Subcutaneous abdominal adipose tissue (tissue), 5 donors: ENCODE results near the gene BBS1.

Source experiments
- H3K27ac ChIP-seq: one replicate; pipeline ENCODE4 v1.7.0; 2013; ENCODE audit warnings: low read depth, mild to moderate bottlenecking, inconsistent platforms, low read length, moderate library complexity
- H3K27me3 ChIP-seq, 5 donors: one replicate each; pipeline ENCODE4 v1.7.0; 2013; ENCODE audit warnings: low read length in 5 of 5, inconsistent platforms in 1 of 5; ENCODE audit not compliant: control insufficient read depth in 5 of 5, insufficient read depth in 4 of 5
- H3K36me3 ChIP-seq, 5 donors: one replicate each; pipeline ENCODE4 v1.7.0; 2013; ENCODE audit warnings: low read length in 5 of 5; ENCODE audit not compliant: control insufficient read depth in 5 of 5, insufficient read depth in 5 of 5
- H3K4me1 ChIP-seq, 5 donors: one replicate each; pipeline ENCODE4 v1.7.0; 2013; ENCODE audit warnings: low read length in 5 of 5, mild to moderate bottlenecking in 3 of 5, moderate library complexity in 1 of 5; ENCODE audit not compliant: control insufficient read depth in 5 of 5, insufficient read depth in 5 of 5
- H3K4me3 ChIP-seq, 5 donors: one replicate each; pipeline ENCODE4 v1.7.0; 2013; ENCODE audit warnings: low read length in 5 of 5, low read depth in 1 of 5
- H3K9ac ChIP-seq, 5 donors: one replicate each; pipeline ENCODE4 v1.7.0; 2013; ENCODE audit warnings: low read length in 5 of 5, mild to moderate bottlenecking in 4 of 5, moderate library complexity in 3 of 5
- H3K9me3 ChIP-seq, 5 donors: one replicate each; pipeline ENCODE4 v1.7.0; 2013; ENCODE audit warnings: low read length in 5 of 5; ENCODE audit not compliant: control insufficient read depth in 5 of 5
- donor health status: healthy.
- donor health status: healthy.
- donor health status: healthy.
- donor health status: healthy.
- donor health status: healthy.

BBS1 gene

GRCh38 chr11:66510990-66511339, 530 bp downstream of the BBS1 start:
- Histone ChIP-seq H3K27me3 (no peaks in the 10 kb centered on the region), H3K36me3 (peaks cover 0 to 28% (median 15%) of the 10 kb centered on the region in 5 donors), H3K4me1 (peaks cover 3 to 15% (median 14%) of the 10 kb centered on the region in 5 donors), H3K9ac (peak overlapping the region; percentile 70 to 88 (median 78)), H3K27ac (peak overlapping the region; percentile 37), H3K4me3 (peak overlapping the region; percentile 90 to 99 (median 97)), H3K9me3 (no peaks in the 10 kb centered on the region)

GRCh38 chr11:66523611-66524010, 13.2 kb downstream of the BBS1 start:
- Histone ChIP-seq H3K36me3 (peaks cover 7 to 71% (median 49%) of the 10 kb centered on the region in 5 donors), H3K4me1 (no peaks in the 10 kb centered on the region), H3K9me3 (no peaks in the 10 kb centered on the region), H3K27ac (no peak overlapping the region), H3K9ac (no peak overlapping the region), H3K27me3 (no peaks in the 10 kb centered on the region), H3K4me3 (no peak overlapping the region)

DNA sequence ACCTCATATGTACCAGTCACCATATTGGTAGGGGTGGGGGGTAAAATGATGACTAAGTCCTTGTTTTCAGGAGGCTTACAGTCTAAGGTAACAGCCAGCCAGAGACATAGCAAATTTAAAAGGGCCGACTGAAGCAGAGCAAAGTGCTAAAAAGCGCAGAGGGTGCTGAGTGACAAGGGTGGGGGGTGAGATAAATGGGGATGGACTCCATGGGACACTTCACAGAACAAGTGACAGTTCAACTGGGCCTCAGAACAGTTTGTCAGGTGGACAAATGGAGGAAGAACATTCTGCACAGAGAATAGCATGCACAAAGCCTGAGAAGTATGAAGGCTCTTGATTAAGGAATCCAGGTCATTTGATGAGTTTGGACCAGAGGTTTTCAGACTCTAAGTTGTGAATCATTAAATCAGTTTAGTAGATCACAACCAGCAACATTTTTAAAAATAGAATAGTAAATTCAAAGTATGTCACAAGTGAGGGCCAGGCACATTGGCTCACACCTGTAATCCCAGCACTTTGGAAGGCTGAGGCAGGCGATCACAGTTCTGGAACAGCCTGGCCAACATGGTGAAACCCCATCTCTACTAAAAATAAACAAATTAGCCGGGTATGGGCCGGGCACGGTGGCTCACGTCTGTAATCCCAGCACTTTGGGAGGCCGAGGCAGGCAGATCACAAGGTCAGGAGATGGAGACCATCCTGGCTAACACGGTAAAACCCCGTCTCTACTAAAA, 14.0 kb downstream of the BBS1 start:
- Histone ChIP-seq H3K27ac (no peak overlapping the region), H3K9me3 (no peaks in the 10 kb centered on the region), H3K4me1 (no peaks in the 10 kb centered on the region), H3K36me3 (peaks cover 7 to 68% (median 48%) of the 10 kb centered on the region in 5 donors), H3K4me3 (no peak overlapping the region), H3K27me3 (no peaks in the 10 kb centered on the region), H3K9ac (no peak overlapping the region)

GRCh38 chr11:66529069-66529468, 18.6 kb downstream of the BBS1 start:
- Histone ChIP-seq H3K36me3 (peaks cover 0 to 65% (median 27%) of the 10 kb centered on the region in 5 donors), H3K4me3 (no peak overlapping the region), H3K4me1 (no peaks in the 10 kb centered on the region), H3K9me3 (no peaks in the 10 kb centered on the region), H3K27ac (no peak overlapping the region), H3K9ac (no peak overlapping the region), H3K27me3 (no peaks in the 10 kb centered on the region)

- H3K27ac ChIP-seq, result no peak overlapping the region
- no peaks in the 10 kb centered on the region for H3K4me1 ChIP-seq
- H3K27me3 ChIP-seq, result no peaks in the 10 kb centered on the region
- H3K4me3 ChIP-seq, result no peak overlapping the region
- H3K9ac ChIP-seq, result peak overlapping the region in 1 of 5 donors; percentile 26
- H3K36me3 ChIP-seq, result peaks cover 0 to 62% (median 27%) of the 10 kb centered on the region in 5 donors
- no peaks in the 10 kb centered on the region for H3K9me3 ChIP-seq
Measured at GRCh38 chr11:66529655-66530054, 19.2 kb downstream of the BBS1 start.

GRCh38 chr11:66530927-66531709, 20.7 kb downstream of the BBS1 start:
- Histone ChIP-seq H3K27me3 (no peaks in the 10 kb centered on the region), H3K27ac (no peak overlapping the region), H3K9ac (peak overlapping the region in 1 of 5 donors; percentile 26), H3K4me3 (no peak overlapping the region), H3K4me1 (no peaks in the 10 kb centered on the region), H3K9me3 (no peaks in the 10 kb centered on the region), H3K36me3 (peaks cover 5 to 69% (median 30%) of the 10 kb centered on the region in 5 donors)

- H3K36me3 ChIP-seq, result peaks cover 5 to 69% (median 26%) of the 10 kb centered on the region in 5 donors
- H3K4me3 ChIP-seq, result no peak overlapping the region
- no peaks in the 10 kb centered on the region for H3K27me3 ChIP-seq
- H3K9me3 ChIP-seq, result no peaks in the 10 kb centered on the region
- no peak overlapping the region for H3K9ac ChIP-seq
- H3K27ac ChIP-seq, result no peak overlapping the region
- H3K4me1 ChIP-seq, result no peaks in the 10 kb centered on the region
Measured at GRCh38 chr11:66531841-66532240, 21.4 kb downstream of the BBS1 start.

DNA sequence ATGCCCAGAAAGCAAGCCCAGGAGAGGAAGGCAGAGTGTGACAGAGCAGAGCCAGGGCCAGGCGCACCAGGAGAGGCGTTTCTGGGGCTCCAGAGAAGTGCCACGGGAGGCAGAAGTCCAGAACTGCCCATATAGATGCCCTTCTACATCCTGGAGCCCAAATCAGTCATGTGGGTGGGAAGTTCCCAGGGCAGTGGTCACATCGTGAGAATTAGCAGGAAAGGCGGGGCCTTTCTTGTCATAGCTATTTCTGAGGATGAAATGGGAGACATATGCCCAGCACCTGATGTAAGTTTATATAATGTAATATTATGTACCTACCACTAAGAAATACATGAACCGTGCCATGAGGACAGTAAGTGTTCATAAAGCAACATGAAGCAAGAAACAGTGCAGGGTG, 22.3 kb downstream of the BBS1 start:
- no peaks in the 10 kb centered on the region for H3K4me1 ChIP-seq
- peaks cover 5 to 69% (median 27%) of the 10 kb centered on the region in 5 donors for H3K36me3 ChIP-seq
- H3K9me3 ChIP-seq, result no peaks in the 10 kb centered on the region
- H3K27me3 ChIP-seq, result no peaks in the 10 kb centered on the region
- no peak overlapping the region for H3K9ac ChIP-seq
- H3K27ac ChIP-seq, result no peak overlapping the region
- H3K4me3 ChIP-seq, result no peak overlapping the region

DNA sequence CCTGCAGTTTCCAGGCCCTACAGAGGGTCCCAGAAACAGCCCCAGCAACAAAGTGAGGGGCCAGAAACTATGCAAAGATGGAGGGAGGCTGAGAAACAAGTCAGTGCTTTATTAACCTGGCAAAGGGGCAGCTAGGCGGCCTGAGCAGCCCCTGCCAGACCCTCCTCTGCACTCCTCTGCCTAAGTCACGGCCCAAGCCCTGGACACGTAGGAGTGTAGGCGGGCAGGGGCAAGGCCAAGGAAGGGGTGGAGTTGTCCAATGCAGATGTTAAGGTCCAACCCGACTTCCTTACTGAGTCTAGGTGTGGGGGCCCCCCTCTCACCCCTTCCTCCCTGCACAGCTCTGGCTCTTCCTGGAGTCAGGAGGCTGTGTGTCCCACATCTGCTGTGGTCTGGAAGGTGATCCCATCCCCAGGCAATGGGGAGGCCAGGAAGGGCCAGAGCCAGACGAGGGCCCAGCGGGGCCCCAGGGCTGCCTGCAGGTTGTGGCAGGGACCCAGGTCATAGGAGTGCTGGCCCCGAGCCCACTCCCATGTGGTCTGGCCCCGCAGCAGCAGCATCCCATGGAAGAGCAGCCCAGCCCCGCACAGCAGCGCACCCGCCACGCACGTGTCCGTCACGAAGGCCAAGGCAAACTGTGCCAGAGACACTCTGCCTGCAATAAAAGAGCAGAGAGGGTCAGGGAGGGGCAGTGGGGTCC, 28.9 kb downstream of the BBS1 start:
- H3K4me1 ChIP-seq, result peaks cover 0 to 18% (median 13%) of the 10 kb centered on the region in 5 donors
- peaks cover 5 to 72% (median 45%) of the 10 kb centered on the region in 5 donors for H3K36me3 ChIP-seq
- no peak overlapping the region for H3K4me3 ChIP-seq
- no peaks in the 10 kb centered on the region for H3K9me3 ChIP-seq
- H3K27ac ChIP-seq, result no peak overlapping the region
- no peak overlapping the region for H3K9ac ChIP-seq
- H3K27me3 ChIP-seq, result no peaks in the 10 kb centered on the region

GRCh38 chr11:66539870-66540213, 29.4 kb downstream of the BBS1 start:
- no peaks in the 10 kb centered on the region for H3K9me3 ChIP-seq
- no peak overlapping the region for H3K27ac ChIP-seq
- no peak overlapping the region for H3K4me3 ChIP-seq
- H3K4me1 ChIP-seq, result peaks cover 0 to 23% (median 18%) of the 10 kb centered on the region in 5 donors
- peaks cover 5 to 72% (median 45%) of the 10 kb centered on the region in 5 donors for H3K36me3 ChIP-seq
- H3K9ac ChIP-seq, result no peak overlapping the region
- no peaks in the 10 kb centered on the region for H3K27me3 ChIP-seq
